AG04450 (cell line): ENCODE data around the gene RNF151. TPM values are rescaled to one million over a fixed set of nuclear protein-coding genes. Genes with fewer than 3 reads are reported as not detected.
A peak's percentile ranks its signal among the peaks of the same experiment; 100 is the strongest.
"Not testable (repeated sequence)": the region's sequence is repeated elsewhere in the genome, so short reads cannot be mapped to it uniquely, and the experiment has no call there.

Experiments used
- CTCF ChIA-PET: fragments of 300-600, 350-600 bp; formaldehyde crosslinking; extraction: SDS; loops from one replicate; lab custom pipeline; 2022; ENCODE audit warnings: antibody characterized with exemption, inconsistent platforms; lab: Charles Lee
- POLR2A ChIA-PET: fragments of 350-600 bp; formaldehyde crosslinking; extraction: SDS; loops from one replicate; lab custom pipeline; 2021; ENCODE audit warnings: antibody characterized with exemption, inconsistent platforms; lab: Yijun Ruan, JAX
- DNase-seq: peaks from one replicate; pipeline ENCODE4 v3.0.0-alpha.2; 2011; ENCODE audit warnings: low read depth, low spot score
- H3K27ac ChIP-seq: one replicate; pipeline ENCODE4 v1.5.1; 2012; ENCODE audit warnings: low read depth, low read length, control low read depth
- H3K27me3 ChIP-seq: one replicate; pipeline ENCODE4 v1.6.0; 2012; ENCODE audit warnings: low read length; ENCODE audit not compliant: control insufficient read depth, insufficient read depth
- H3K4me3 ChIP-seq: 2 replicates; pipeline ENCODE4 v1.5.1; 2011; ENCODE audit warnings: mild to moderate bottlenecking, low read depth, low read length, control low read depth
- H3K9me3 ChIP-seq: 2 replicates; pipeline ENCODE4 v1.5.1; 2012; ENCODE audit warnings: low read length; ENCODE audit not compliant: control insufficient read depth, insufficient read depth
- CTCF ChIP-seq: IDR thresholded peaks from 2 replicates; pipeline ENCODE4 v1.5.1; 2011; ENCODE audit warnings: low read depth, low read length, control low read depth, inconsistent platforms
- polyA plus RNA-seq: library from polyadenylated mRNA; depleted of rRNA; stranded (reverse); fragments of >200 nt; gene quantifications from 2 replicates; pipeline ENCODE4 v1.2.3, GENCODE V29; 2011

RNF151 gene
- polyA plus RNA-seq, 1 experiment, result not detected

- no peak overlapping the region for H3K4me3 ChIP-seq
- CTCF ChIA-PET, result no interaction called here
- H3K27ac ChIP-seq, result no peak overlapping the region
- peaks cover 3% of the 10 kb centered on the region; the same call in 1 of the 2 replicates for H3K9me3 ChIP-seq
- POLR2A ChIA-PET, result interaction anchor here (1.1 kb wide), 1 partner anchor 11 kb away, joined by 4 read pairs; the partner anchor contains the start of gene RPS2
- H3K27me3 ChIP-seq, result no peaks in the 10 kb centered on the region
- DNase-seq, result no peak
- TF ChIP-seq CTCF, result no peak
Measured at GRCh38 chr16:1953734-1954133, 12.9 kb upstream of the RNF151 start.

GRCh38 chr16:1957434-1958142, 9.1 kb upstream of the RNF151 start:
- POLR2A ChIA-PET, result interaction anchor here (1.1 kb wide), 1 partner anchor 14 kb away, joined by 6 read pairs; the partner anchor contains the start of gene MSRB1
- not testable (repeated sequence) for H3K27me3 ChIP-seq, H3K4me3 ChIP-seq, H3K27ac ChIP-seq, H3K9me3 ChIP-seq, DNase-seq
- CTCF ChIA-PET, result interaction anchor here (2.2 kb wide), 1 partner anchor 183 kb away, joined by 7 read pairs; no protein-coding TSS in a partner anchor

- DNase-seq, H3K27me3 ChIP-seq, H3K9me3 ChIP-seq, H3K4me3 ChIP-seq, POLR2A ChIA-PET, H3K27ac ChIP-seq: not testable (repeated sequence)
- CTCF ChIA-PET, result interaction anchor here (2.2 kb wide), 1 partner anchor 182 kb away, joined by 7 read pairs; no protein-coding TSS in a partner anchor
Measured at GRCh38 chr16:1958143-1958491, 8.5 kb upstream of the RNF151 start.

GRCh38 chr16:1958715-1959268, 7.9 kb upstream of the RNF151 start:
- ChIA-PET CTCF (interaction anchor here (2.2 kb wide), 1 partner anchor 182 kb away, joined by 7 read pairs; no protein-coding TSS in a partner anchor), POLR2A (no interaction called here)
- no peak for DNase-seq

GRCh38 chr16:1959269-1960039, 7.2 kb upstream of the RNF151 start, which contains the start of gene NDUFB10:
TSS of gene NDUFB10 (plus strand) at chr16:1959538. CDS start at chr16:1959625, 87 bp downstream.
- Histone ChIP-seq H3K27ac (peak within 1 kb of the TSS; percentile 21), H3K27me3 (no peaks in the 10 kb centered on the region), H3K9me3 (peaks cover 3% of the 10 kb centered on the region; the same call in 1 of the 2 replicates), H3K4me3 (peak within 1 kb of the TSS; percentile 86)
- TF ChIP-seq CTCF, result peak; percentile 63
- ChIA-PET CTCF (no interaction called here), POLR2A (interaction anchor here (0.9 kb wide), 1 partner anchor 18 kb away, joined by 3 read pairs; no protein-coding TSS in a partner anchor)
- peak; percentile 67 for DNase-seq

More at GRCh38 chr16:1958715-1959268, 7.9 kb upstream of the RNF151 start:
- Histone ChIP-seq H3K4me3 (peak overlapping the region; percentile 43), H3K27me3 (no peaks in the 10 kb centered on the region), H3K27ac (peak overlapping the region; percentile 21), H3K9me3 (peaks cover 3% of the 10 kb centered on the region; the same call in 1 of the 2 replicates)
- no peak for TF ChIP-seq CTCF
